GM13977 (cell line): Measurements from ENCODE around the gene USP51.
"Not testable (repeated sequence)": the region's sequence is repeated elsewhere in the genome, so short reads cannot be mapped to it uniquely, and the experiment has no call there.

ENCODE experiments used
- DNase-seq: peaks from one replicate; pipeline ENCODE4 v3.0.0; 2012; ENCODE audit warnings: low spot score
- CTCF ChIP-seq: IDR thresholded peaks from 2 replicates; pipeline ENCODE4 v1.5.1; 2012; ENCODE audit warnings: mild to moderate bottlenecking, control low read depth; ENCODE audit not compliant: insufficient read depth; ENCODE audit errors: extremely low read depth, missing control alignments
- in situ Hi-C: fragments of 300-500 bp; cut with MboI; formaldehyde crosslinking; loops from one replicate; pipeline ENCODE4 v1.12.0; 2022; ENCODE audit warnings: low sequenced_read_pairs, low pct_unique_long_range_greater_than_20kb, mixed read lengths, inconsistent platforms; ENCODE audit not compliant: unreplicated experiment

USP51 gene

GRCh38 chrX:55451990-55452832 is 37.4 kb downstream of the USP51 start, which contains the start of gene MAGEH1:
TSS of gene MAGEH1 (plus strand) at chrX:55452127. CDS start at chrX:55452375, 248 bp downstream.
- DNase-seq = peak; percentile 67
- no peak for TF ChIP-seq CTCF
- in situ Hi-C loops = no loop called here

GRCh38 chrX:55451626-55451989 is 38.0 kb downstream of the USP51 start:
- DNase-seq = no peak

GRCh38 chrX:55451141-55451540 is 38.5 kb downstream of the USP51 start:
- no peak for TF ChIP-seq CTCF
- DNase-seq = no peak
- in situ Hi-C loops = no loop called here

More at GRCh38 chrX:55451626-55451989, 38.0 kb downstream of the USP51 start:
- in situ Hi-C loops = no loop called here
- no peak for TF ChIP-seq CTCF

- in situ Hi-C loops = no loop called here
- no peak for DNase-seq
- peak; percentile 13 for TF ChIP-seq CTCF
Observed at GRCh38 chrX:55450259-55450658, 39.4 kb downstream of the USP51 start.

GRCh38 chrX:55443468-55443867 is 46.2 kb downstream of the USP51 start:
- in situ Hi-C loops, DNase-seq: not testable (repeated sequence)
